GM23338 (cell line): ENCODE results near the gene GALNT9.

Source experiments
- CREB1 ChIP-seq: fragments of 250-450 bp; sonication (Bioruptor Pico); IDR thresholded peaks from 2 replicates; pipeline ENCODE4 v1.5.0; 2020; ENCODE audit warnings: low read depth, mild to moderate bottlenecking, moderate library complexity
- CTCF ChIP-seq, 2 experiments: fragments of 200-600 bp in 1 of 2; sonication (generic) in 1 of 2; conservative IDR thresholded peaks; 2 replicates each; pipeline versions ENCODE4 v1.5.1 to v1.6.1; 2016 to 2017; ENCODE audit warnings: antibody characterized with exemption in 2 of 2, low read depth in 2 of 2, mild to moderate bottlenecking in 2 of 2, moderate library complexity in 1 of 2
- ETS1 ChIP-seq: IDR thresholded peaks from 2 replicates; pipeline ENCODE4 v1.6.1; 2016; ENCODE audit warnings: antibody characterized with exemption
- EZH2 ChIP-seq: fragments of 200-600 bp; sonication (generic); IDR thresholded peaks from one replicate; pipeline ENCODE4 v1.8.0; 2017; ENCODE audit warnings: antibody characterized with exemption, mild to moderate bottlenecking, low read depth; ENCODE audit not compliant: unreplicated experiment
- EZH2phosphoT487 ChIP-seq: fragments of 200-600 bp; sonication (generic); IDR thresholded peaks from one replicate; pipeline ENCODE4 v1.8.1; 2018; ENCODE audit warnings: antibody characterized with exemption; ENCODE audit not compliant: unreplicated experiment
- JUNB ChIP-seq: IDR thresholded peaks from one replicate; pipeline ENCODE4 v1.6.1; 2016; ENCODE audit warnings: antibody characterized with exemption; ENCODE audit not compliant: unreplicated experiment
- NANOG ChIP-seq: IDR thresholded peaks from 2 replicates; pipeline ENCODE4 v1.6.1; 2016; ENCODE audit warnings: antibody characterized with exemption, borderline replicate concordance
- POLR2AphosphoS5 ChIP-seq: IDR thresholded peaks from 2 replicates; pipeline ENCODE4 v1.6.1; 2016; ENCODE audit warnings: antibody characterized with exemption, low read depth
- REST ChIP-seq: IDR thresholded peaks from one replicate; pipeline ENCODE4 v1.6.1; 2018; ENCODE audit warnings: antibody characterized with exemption; ENCODE audit not compliant: unreplicated experiment
- STAT1 ChIP-seq: IDR thresholded peaks from one replicate; pipeline ENCODE4 v1.6.1; 2016; ENCODE audit warnings: antibody characterized with exemption; ENCODE audit not compliant: unreplicated experiment
- ZNF462 ChIP-seq: fragments of 250-450 bp; sonication (Bioruptor Pico); IDR thresholded peaks from 2 replicates; pipeline ENCODE4 v1.5.0; 2020; ENCODE audit warnings: mild to moderate bottlenecking, moderate library complexity

- TF ChIP-seq POLR2AphosphoS5 (no peak), CTCF (conservative IDR thresholded peaks at IDR 0.05; ENCODE audit: low read depth in 2 of 2) (no peak), EZH2 (no peak), ZNF462 (CRISPR knock-in tag) (no peak), JUNB (no peak), EZH2phosphoT487 (no peak), CREB1 (no peak), REST (no peak), STAT1 (no peak), NANOG (no peak), ETS1 (no peak)
Observed at GRCh38 chr12:132338781-132339180, 9.4 kb upstream of the GALNT9 start.
